Activated CD4-positive, CD25-positive, alpha-beta regulatory T cell (primary cell): ENCODE measurements around the gene NME9.

Experiments
- DNase-seq, 4 experiments: peaks; one replicate each; lab custom pipeline; 2025; lab: John Stamatoyannopoulos, UW

NME9 gene

GRCh38 chr3:138334608-138335007, 5.0 kb upstream of the NME9 start:
- DNase-seq, result no peak

- DNase-seq, result no peak
Measured at GRCh38 chr3:138332472-138333073, 2.9 kb upstream of the NME9 start.

GRCh38 chr3:138331143-138331894, 1.7 kb upstream of the NME9 start:
- DNase-seq, result no peak

- no peak for DNase-seq
Measured at GRCh38 chr3:138329984-138330293, 288 bp upstream of the NME9 start.

GRCh38 chr3:138328341-138328740, 1.3 kb downstream of the NME9 start:
- DNase-seq, result no peak

- no peak for DNase-seq
Measured at GRCh38 chr3:138327831-138328230, 1.8 kb downstream of the NME9 start.

GRCh38 chr3:138326866-138327595, 2.6 kb downstream of the NME9 start:
- no peak for DNase-seq

- DNase-seq, result no peak
Measured at GRCh38 chr3:138325990-138326389, 3.7 kb downstream of the NME9 start.

GRCh38 chr3:138323971-138324370, 5.7 kb downstream of the NME9 start:
- DNase-seq, result no peak

GRCh38 chr3:138317687-138318086, 12.0 kb downstream of the NME9 start:
- no peak for DNase-seq

GRCh38 chr3:138314751-138315150, 14.9 kb downstream of the NME9 start:
- no peak for DNase-seq

- DNase-seq, result no peak
Measured at GRCh38 chr3:138310494-138310893, 19.2 kb downstream of the NME9 start.

- no peak for DNase-seq
Measured at GRCh38 chr3:138308783-138309182, 20.9 kb downstream of the NME9 start.

GRCh38 chr3:138307899-138308298, 21.8 kb downstream of the NME9 start:
- no peak for DNase-seq

- DNase-seq, result no peak
Measured at GRCh38 chr3:138303474-138303873, 26.2 kb downstream of the NME9 start.

GRCh38 chr3:138300647-138301046, 29.0 kb downstream of the NME9 start:
- DNase-seq, result no peak

GRCh38 chr3:138297876-138298275, 31.8 kb downstream of the NME9 start:
- DNase-seq, result no peak

GRCh38 chr3:138297059-138297607, 32.5 kb downstream of the NME9 start:
- no peak for DNase-seq

GRCh38 chr3:138296639-138297038, 33.0 kb downstream of the NME9 start:
- DNase-seq, result no peak

GRCh38 chr3:138289701-138290100, 40.0 kb downstream of the NME9 start:
- DNase-seq, result no peak

- no peak for DNase-seq
Measured at GRCh38 chr3:138289260-138289659, 40.4 kb downstream of the NME9 start.

- no peak for DNase-seq
Measured at GRCh38 chr3:138284957-138285477, 44.6 kb downstream of the NME9 start.

GRCh38 chr3:138284079-138284478, 45.6 kb downstream of the NME9 start:
- no peak for DNase-seq
